ENCODE data around the gene CSNK1G2.

DNA sequence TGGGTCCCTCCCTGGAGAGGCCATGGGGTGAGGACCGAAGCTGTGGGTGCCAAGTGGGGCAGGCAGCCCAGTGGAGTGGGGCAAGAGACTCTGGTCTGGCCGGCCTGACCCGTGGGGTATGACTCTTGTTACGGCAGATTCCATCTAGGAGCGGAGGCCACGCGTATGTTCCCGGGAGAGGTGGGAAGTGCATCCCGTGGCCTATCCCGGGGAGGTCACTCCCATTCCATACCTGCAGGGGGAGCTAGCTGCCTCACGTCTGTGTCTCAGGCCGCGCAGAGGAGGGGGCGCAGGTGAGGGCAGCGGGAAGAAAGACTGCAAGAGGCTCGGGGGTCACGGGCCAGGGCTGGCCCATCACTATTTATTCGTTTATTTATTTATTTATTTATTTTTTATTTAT is 4.9 kb downstream of the CSNK1G2 start:
- TF ChIP-seq, protein P1, sequence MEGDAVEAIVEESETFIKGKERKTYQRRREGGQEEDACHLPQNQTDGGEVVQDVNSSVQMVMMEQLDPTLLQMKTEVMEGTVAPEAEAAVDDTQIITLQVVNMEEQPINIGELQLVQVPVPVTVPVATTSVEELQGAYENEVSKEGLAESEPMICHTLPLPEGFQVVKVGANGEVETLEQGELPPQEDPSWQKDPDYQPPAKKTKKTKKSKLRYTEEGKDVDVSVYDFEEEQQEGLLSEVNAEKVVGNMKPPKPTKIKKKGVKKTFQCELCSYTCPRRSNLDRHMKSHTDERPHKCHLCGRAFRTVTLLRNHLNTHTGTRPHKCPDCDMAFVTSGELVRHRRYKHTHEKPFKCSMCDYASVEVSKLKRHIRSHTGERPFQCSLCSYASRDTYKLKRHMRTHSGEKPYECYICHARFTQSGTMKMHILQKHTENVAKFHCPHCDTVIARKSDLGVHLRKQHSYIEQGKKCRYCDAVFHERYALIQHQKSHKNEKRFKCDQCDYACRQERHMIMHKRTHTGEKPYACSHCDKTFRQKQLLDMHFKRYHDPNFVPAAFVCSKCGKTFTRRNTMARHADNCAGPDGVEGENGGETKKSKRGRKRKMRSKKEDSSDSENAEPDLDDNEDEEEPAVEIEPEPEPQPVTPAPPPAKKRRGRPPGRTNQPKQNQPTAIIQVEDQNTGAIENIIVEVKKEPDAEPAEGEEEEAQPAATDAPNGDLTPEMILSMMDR (IDR thresholded peaks at IDR 0.05; ENCODE audit: low read length), result peak; percentile 44
- no peak for TF ChIP-seq EZH2 (optimal IDR thresholded peaks at IDR 0.05; ENCODE audit: low read depth, low read length)
- no peak for TF ChIP-seq EZH2phosphoT487 (IDR thresholded peaks at IDR 0.05; ENCODE audit: low read length)

All from MM.1S (cell line).